A549 (cell line): ENCODE data around the gene ITGAV.

Experiments used
- BHLHE40 ChIP-seq: IDR thresholded peaks from 2 replicates; pipeline ENCODE4 v1.6.1; 2012; ENCODE audit warnings: low read depth, low read length, inconsistent platforms
- CTCF ChIP-seq: fragments of >200 bp; sonication (Bioruptor Twin); formaldehyde crosslinking; IDR thresholded peaks from 3 replicates; pipeline ENCODE4 v1.5.1; 2016
- E2F6 ChIP-seq: IDR thresholded peaks from 2 replicates; pipeline ENCODE4 v1.6.1; 2012; ENCODE audit warnings: low read depth, borderline replicate concordance
- HES2 ChIP-seq: fragments of >200 bp; sonication (Bioruptor Twin); formaldehyde crosslinking; IDR thresholded peaks from 2 replicates; pipeline ENCODE4 v1.6.1; 2016
- HMGXB4 ChIP-seq: fragments of 250-450 bp; sonication (Bioruptor Pico); IDR thresholded peaks from 2 replicates; pipeline ENCODE4 v1.5.0; 2021; ENCODE audit warnings: mild to moderate bottlenecking, moderate library complexity, borderline replicate concordance
- HOXB13 ChIP-seq: fragments of 250-450 bp; sonication (Bioruptor Pico); IDR thresholded peaks from 2 replicates; pipeline ENCODE4 v1.5.0; 2020; ENCODE audit warnings: low read depth, mild to moderate bottlenecking, moderate library complexity
- JUN ChIP-seq, 2 experiments: fragments of >200 bp; sonication (Bioruptor Twin); formaldehyde crosslinking; IDR thresholded peaks; 2 replicates in 1 of 2; 3 replicates in 1 of 2; pipeline ENCODE4 v1.6.1; 2016 to 2017
- MAX ChIP-seq: IDR thresholded peaks from 2 replicates; pipeline ENCODE4 v1.6.1; 2012
- MAZ ChIP-seq: fragments of 150-350 bp; IDR thresholded peaks from 2 replicates; pipeline ENCODE4 v1.6.1; 2014; ENCODE audit warnings: antibody characterized with exemption, low read depth, low read length, borderline replicate concordance
- NR3C1 ChIP-seq: fragments of >200 bp; sonication (Bioruptor Twin); formaldehyde crosslinking; IDR thresholded peaks from 3 replicates; pipeline ENCODE4 v1.6.1; 2017
- RAD21 ChIP-seq, 2 experiments: fragments of >200 bp in 1 of 2; sonication (Bioruptor Twin) in 1 of 2; formaldehyde crosslinking in 1 of 2; IDR thresholded peaks in 1 of 2; conservative IDR thresholded peaks in 1 of 2; 2 replicates in 1 of 2; 3 replicates in 1 of 2; pipeline ENCODE4 v1.6.1; 2012 to 2018; ENCODE audit warnings: inconsistent platforms in 1 of 2
- REST ChIP-seq: fragments of 200-600 bp; sonication (generic); IDR thresholded peaks from 2 replicates; pipeline ENCODE4 v1.6.1; 2016; ENCODE audit warnings: antibody characterized with exemption, mild to moderate bottlenecking, moderate library complexity
- USF2 ChIP-seq: fragments of 450-650 bp; IDR thresholded peaks from 2 replicates; pipeline ENCODE4 v1.6.1; 2014; ENCODE audit warnings: antibody characterized with exemption

GRCh38 chr2:186554429-186554828 lies 35.4 kb upstream of the ITGAV start:
- TF ChIP-seq CTCF, result no peak
- TF ChIP-seq USF2, result no peak
- TF ChIP-seq BHLHE40, result no peak
- TF ChIP-seq E2F6, result no peak
- TF ChIP-seq REST, result no peak
- no peak for TF ChIP-seq HOXB13
- no peak for TF ChIP-seq MAX
- TF ChIP-seq HMGXB4 (CRISPR knock-in tag), result no peak
- no peak for TF ChIP-seq RAD21 (conservative IDR thresholded peaks at IDR 0.05 in 1 of 2, IDR thresholded peaks at IDR 0.05 in 1 of 2)
- no peak for TF ChIP-seq JUN (IDR thresholded peaks at IDR 0.05)
- no peak for TF ChIP-seq HES2
- TF ChIP-seq MAZ, result no peak
- TF ChIP-seq NR3C1, result no peak
